ENCODE measurements around the gene PARP1.

GRCh38 chr1:226417830-226418546, 10.1 kb upstream of the PARP1 start:
- TF ChIP-seq CTCF (conservative IDR thresholded peaks at IDR 0.05; ENCODE audit: low read length) (no peak), EZH2phosphoT487 (IDR thresholded peaks at IDR 0.05; ENCODE audit: borderline replicate concordance, low read depth, low read length) (no peak)
